GM10248 (cell line): ENCODE measurements around the gene WDR18.
"Not testable (repeated sequence)": the region's sequence is repeated elsewhere in the genome, so short reads cannot be mapped to it uniquely, and the experiment has no call there.

Experiments
- CTCF ChIA-PET: fragments of 300-600 bp; sonication (Branson Sonifier 250); formaldehyde crosslinking; extraction: SDS; loops from one replicate; lab custom pipeline; 2021; ENCODE audit warnings: antibody characterized with exemption; lab: Yijun Ruan, JAX
- POLR2A ChIA-PET: fragments of 350-650 bp; sonication (Branson Sonifier 250); formaldehyde crosslinking; extraction: SDS; loops from one replicate; lab custom pipeline; 2020; ENCODE audit warnings: antibody characterized with exemption; lab: Yijun Ruan, JAX
- DNase-seq: peaks from one replicate; pipeline ENCODE4 v3.0.0; 2012; ENCODE audit errors: extremely low spot score
- TF ChIP-seq, protein P1 (sequence below): IDR thresholded peaks from 2 replicates; pipeline ENCODE4 v1.5.1; 2012; ENCODE audit warnings: mild to moderate bottlenecking, low read depth; ENCODE audit errors: extremely low read depth, missing control alignments, control extremely low read depth

The WDR18 gene

DNA sequence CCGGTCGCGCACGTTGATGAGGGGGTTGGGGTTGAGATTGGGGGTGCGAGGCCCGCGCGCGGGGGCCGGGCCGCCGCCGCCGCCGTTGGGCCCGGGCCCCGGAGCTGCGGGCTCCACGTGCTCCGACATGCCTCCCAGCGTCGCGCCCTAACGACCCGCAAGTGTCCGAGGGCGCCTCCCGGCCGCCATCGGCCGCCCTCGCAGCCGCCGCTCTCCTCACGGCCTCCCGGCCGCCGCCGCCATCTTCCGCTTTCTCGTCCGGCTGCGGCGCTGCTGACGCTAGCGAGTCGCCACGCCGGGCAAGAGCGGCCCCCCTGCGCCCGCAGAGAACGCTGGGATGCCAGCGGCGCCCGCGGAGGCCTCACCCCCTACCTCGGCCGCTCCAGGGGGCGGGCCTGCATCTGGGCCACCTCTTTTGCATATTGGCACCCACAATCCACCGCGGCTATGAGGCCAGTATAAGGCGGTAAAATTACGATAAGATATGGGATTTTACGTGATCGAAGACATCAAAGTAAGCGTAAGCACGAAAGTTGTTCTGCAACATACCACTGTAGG is 36.8 kb downstream of the WDR18 start, which contains the start of gene TMEM259:
TMEM259 (minus strand) TSS at position 256 of the 558 bp plus-strand sequence; CDS start at position 129, 127 bp downstream.
- TF ChIP-seq, protein P1, sequence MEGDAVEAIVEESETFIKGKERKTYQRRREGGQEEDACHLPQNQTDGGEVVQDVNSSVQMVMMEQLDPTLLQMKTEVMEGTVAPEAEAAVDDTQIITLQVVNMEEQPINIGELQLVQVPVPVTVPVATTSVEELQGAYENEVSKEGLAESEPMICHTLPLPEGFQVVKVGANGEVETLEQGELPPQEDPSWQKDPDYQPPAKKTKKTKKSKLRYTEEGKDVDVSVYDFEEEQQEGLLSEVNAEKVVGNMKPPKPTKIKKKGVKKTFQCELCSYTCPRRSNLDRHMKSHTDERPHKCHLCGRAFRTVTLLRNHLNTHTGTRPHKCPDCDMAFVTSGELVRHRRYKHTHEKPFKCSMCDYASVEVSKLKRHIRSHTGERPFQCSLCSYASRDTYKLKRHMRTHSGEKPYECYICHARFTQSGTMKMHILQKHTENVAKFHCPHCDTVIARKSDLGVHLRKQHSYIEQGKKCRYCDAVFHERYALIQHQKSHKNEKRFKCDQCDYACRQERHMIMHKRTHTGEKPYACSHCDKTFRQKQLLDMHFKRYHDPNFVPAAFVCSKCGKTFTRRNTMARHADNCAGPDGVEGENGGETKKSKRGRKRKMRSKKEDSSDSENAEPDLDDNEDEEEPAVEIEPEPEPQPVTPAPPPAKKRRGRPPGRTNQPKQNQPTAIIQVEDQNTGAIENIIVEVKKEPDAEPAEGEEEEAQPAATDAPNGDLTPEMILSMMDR, result no peak
- POLR2A ChIA-PET, result interaction anchor here (1.0 to 2.3 kb wide), 6 partner anchors 8 to 112 kb away, joined by 3 to 8 read pairs (median 6); partner anchors contain the start of gene ABCA7
- CTCF ChIA-PET, result interaction anchor here (0.8 to 2.4 kb wide), 4 partner anchors 11 to 223 kb away, joined by 3 to 5 read pairs (median 4); no protein-coding TSS in a partner anchor
- peak; percentile 98 for DNase-seq

DNA sequence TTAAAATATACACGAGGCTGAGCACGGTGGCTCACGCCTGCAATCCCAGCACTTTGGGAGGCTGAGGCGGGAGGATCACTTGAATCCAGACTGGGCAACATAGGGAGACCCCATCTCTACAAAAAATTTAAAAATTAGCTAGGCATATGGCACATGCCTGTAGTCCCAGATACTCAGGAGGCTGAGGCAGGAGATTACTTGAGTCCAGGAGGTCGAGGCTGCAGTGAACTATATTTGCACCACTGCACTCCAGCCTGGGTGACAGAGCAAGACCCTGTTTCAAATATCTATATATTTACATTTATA is 39.7 kb downstream of the WDR18 start:
- CTCF ChIA-PET, result interaction anchor here (1.1 kb wide), 1 partner anchor 16 kb away, joined by 3 read pairs; the partner anchor contains the start of gene ABCA7
- POLR2A ChIA-PET, result not testable (repeated sequence)

DNA sequence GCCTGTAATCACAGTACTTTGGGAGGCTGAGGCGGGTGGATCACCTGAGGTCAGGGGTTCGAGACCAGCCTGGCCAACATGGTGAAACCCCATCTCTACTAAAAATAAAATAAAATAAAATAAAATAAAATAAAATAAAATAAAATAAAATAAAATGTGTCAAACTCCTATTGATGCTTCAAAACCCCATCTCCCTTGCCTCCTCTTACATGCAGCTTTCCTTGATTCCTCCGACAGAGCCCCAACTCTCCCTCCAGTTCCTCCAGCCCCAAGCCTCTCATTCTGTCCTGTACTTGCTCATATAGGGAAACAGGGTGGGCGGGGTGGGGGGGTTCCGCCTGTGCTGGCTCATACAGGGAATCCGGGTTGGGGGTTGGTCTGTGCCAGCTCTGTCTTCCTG is 40.9 kb downstream of the WDR18 start:
- POLR2A ChIA-PET, result interaction anchor here (0.9 kb wide), 1 partner anchor 109 kb away, joined by 3 read pairs; no protein-coding TSS in a partner anchor

More for the DNA sequence above, 39.7 kb downstream of the WDR18 start:
- DNase-seq, result not testable (repeated sequence)

DNA sequence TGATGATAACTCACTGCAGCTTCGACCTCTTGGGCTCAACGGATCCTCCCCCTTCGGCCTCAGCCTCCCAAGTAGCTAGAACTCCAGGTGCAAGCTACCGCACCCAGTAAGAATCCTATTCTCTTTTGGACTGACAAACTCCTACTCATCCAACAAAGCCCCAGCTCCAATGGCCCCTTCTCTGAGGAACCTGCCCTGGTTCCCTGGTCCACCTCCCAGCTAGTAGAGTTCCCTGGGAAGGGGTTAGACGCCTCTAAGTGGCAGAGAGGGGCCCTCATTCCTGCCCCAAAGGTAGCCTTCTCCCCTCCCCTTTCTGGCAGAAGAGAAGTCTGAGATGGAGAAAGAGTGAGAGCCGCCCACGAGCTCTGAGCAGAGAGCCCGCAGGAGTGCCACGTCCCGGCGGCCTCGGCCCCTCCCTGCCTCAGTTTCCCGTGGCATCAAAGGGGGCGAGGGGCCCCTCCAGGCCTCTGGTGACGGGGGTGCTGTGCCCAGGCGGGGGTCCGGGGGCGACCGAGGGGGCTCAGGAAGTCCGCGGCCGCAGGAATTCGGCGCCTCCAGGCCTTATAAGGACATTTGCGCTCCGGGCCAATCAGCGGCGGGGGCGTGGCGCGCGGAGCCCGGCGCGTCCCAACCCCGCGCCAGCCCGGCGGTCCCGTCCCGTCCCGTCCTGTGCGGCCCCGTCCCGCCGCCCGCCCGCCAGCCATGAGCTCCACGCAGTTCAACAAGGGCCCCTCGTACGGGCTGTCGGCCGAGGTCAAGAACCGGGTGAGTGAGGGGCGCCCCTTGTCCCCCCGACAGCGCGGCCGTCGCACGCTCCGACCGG is 42.0 kb downstream of the WDR18 start, which contains the start of gene CNN2:
CNN2 (plus strand) TSS at position 649 of the 823 bp plus-strand sequence; CDS start at position 703, 54 bp downstream.
- TF ChIP-seq, protein P1, result no peak
- DNase-seq, result peak; percentile 88
- ChIA-PET CTCF (interaction anchor here (0.7 to 5.8 kb wide), 7 partner anchors 12 to 257 kb away, joined by 3 to 32 read pairs (median 4); partner anchors contain the start of genes ABCA7 and WDR18), POLR2A (interaction anchor here (0.6 to 1.1 kb wide), 6 partner anchors 22 to 399 kb away, joined by 3 to 4 read pairs (median 3); partner anchors contain the start of gene CIRBP)

More for the DNA sequence above, 40.9 kb downstream of the WDR18 start:
- CTCF ChIA-PET, result interaction anchor here (0.8 to 5.8 kb wide), 3 partner anchors 10 to 162 kb away, joined by 3 to 32 read pairs (median 3); partner anchors contain the start of gene ABCA7
- not testable (repeated sequence) for DNase-seq

DNA sequence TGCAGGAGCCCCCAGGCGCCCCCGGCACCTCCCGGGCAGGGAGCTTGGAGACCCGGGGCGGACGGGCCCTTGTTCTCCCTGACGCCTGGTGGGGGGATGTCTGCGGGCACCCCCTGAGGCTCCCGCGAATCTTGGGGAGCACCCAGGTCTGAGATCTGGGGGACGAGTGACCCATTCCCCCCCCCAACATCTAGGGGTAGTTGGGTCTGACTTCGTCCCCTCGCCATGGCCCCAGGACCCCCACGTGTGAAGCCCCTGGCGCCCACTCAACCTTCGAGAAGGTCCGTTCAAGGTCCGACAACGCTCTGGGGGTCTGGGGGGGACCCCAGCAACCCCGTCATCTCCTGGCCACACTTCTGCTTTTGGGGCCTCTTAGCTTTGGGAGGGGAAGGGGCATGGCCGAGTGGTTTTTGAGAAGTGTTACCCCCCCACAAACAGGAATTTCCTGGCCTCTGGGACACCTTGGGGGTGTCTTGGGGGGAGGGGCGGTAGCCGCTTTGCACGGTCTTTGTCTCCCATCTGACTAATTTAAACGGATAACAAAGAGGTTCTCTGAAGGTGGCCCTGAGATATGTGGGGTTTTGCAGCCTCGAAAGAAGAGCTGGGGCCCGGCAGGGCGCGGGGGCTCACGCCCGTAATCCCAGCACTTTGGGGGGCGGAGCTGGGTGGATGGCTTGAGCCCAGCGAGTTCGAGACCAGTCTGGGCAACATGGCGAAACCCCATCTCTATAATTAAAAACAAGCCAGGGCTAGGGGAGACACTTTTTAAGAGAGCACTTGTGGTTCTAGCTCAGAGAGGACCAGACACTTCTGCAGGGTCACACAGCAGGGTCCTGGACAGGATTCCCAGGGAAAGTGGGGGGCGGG is 42.9 kb downstream of the WDR18 start:
- DNase-seq, result no peak
- POLR2A ChIA-PET, result interaction anchor here (0.6 to 1.1 kb wide), 6 partner anchors 11 to 400 kb away, joined by 3 to 4 read pairs (median 4); partner anchors contain the start of gene CIRBP
- TF ChIP-seq, protein P1, result no peak
- CTCF ChIA-PET, result interaction anchor here (1.2 to 5.8 kb wide), 5 partner anchors 12 to 217 kb away, joined by 3 to 32 read pairs (median 5); partner anchors contain the start of genes ABCA7 and WDR18

DNA sequence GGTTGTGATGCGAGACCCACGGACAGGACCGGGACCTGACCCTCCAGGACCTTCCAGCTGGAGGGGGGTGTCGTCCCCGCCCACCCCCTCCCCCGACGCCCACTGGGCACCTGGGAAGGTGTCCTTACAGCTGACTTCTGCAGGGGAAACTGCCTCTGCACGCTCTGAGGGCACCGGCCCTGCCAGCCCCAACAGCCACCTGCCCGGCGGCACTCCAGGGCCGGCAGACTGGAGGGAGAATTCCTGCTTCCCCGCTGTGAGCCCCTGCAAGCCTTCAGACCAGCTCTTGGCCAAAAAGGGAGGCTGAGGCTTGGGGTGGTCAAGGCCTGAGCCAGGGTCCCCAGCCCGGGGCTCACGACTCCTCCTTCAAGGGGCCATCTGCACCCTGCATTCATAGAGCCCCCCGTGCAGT is 43.5 kb downstream of the WDR18 start:
- ChIA-PET POLR2A (interaction anchor here (0.8 kb wide), 1 partner anchor 10 kb away, joined by 4 read pairs; no protein-coding TSS in a partner anchor), CTCF (interaction anchor here (1.0 to 5.8 kb wide), 5 partner anchors 11 to 216 kb away, joined by 3 to 32 read pairs (median 5); partner anchors contain the start of gene ABCA7)
- TF ChIP-seq, protein P1, result no peak
- no peak for DNase-seq
